H9 (cell line): ENCODE measurements around the gene C5orf15. TPM values are rescaled to one million over a fixed set of nuclear protein-coding genes. Genes with fewer than 3 reads are reported as not detected.

ENCODE experiments used
- DNase-seq: peaks from one replicate; pipeline ENCODE4 v3.0.0-alpha.2; 2017
- H2AFZ ChIP-seq: one replicate; pipeline ENCODE4 v1.6.1; 2013; ENCODE audit warnings: mild to moderate bottlenecking, low read length, control low read depth, moderate library complexity
- H2AK5ac ChIP-seq: 2 replicates; pipeline ENCODE4 v1.6.1; 2013; ENCODE audit warnings: low read length, control low read depth, mixed read lengths; ENCODE audit not compliant: insufficient read length
- H2BK120ac ChIP-seq: one replicate; pipeline ENCODE4 v1.6.1; 2013; ENCODE audit warnings: low read depth, mild to moderate bottlenecking, low read length, control low read depth, inconsistent platforms; ENCODE audit not compliant: poor library complexity, severe bottlenecking
- H2BK12ac ChIP-seq: 2 replicates; pipeline ENCODE4 v1.6.1; 2013; ENCODE audit warnings: low read length, control low read depth, mixed read lengths, low read depth; ENCODE audit not compliant: insufficient read length
- H2BK15ac ChIP-seq: 2 replicates; pipeline ENCODE4 v1.6.1; 2013; ENCODE audit warnings: low read depth, low read length, control low read depth
- H2BK20ac ChIP-seq: one replicate; pipeline ENCODE4 v1.6.1; 2013; ENCODE audit warnings: low read depth, mild to moderate bottlenecking, low read length, control low read depth, inconsistent platforms; ENCODE audit not compliant: poor library complexity, severe bottlenecking
- H2BK5ac ChIP-seq: 2 replicates; pipeline ENCODE4 v1.6.1; 2013; ENCODE audit warnings: low read length, control low read depth, mixed read lengths; ENCODE audit not compliant: insufficient read length
- H3K14ac ChIP-seq: 2 replicates; pipeline ENCODE4 v1.6.1; 2013; ENCODE audit warnings: low read length, control low read depth; ENCODE audit not compliant: insufficient read depth
- H3K18ac ChIP-seq: 2 replicates; pipeline ENCODE4 v1.6.1; 2013; ENCODE audit warnings: low read depth, mild to moderate bottlenecking, mixed read lengths, low read length, control low read depth; ENCODE audit not compliant: insufficient read length
- H3K23ac ChIP-seq: 2 replicates; pipeline ENCODE4 v1.6.1; 2013; ENCODE audit warnings: low read length, control low read depth, mixed read lengths, low read depth; ENCODE audit not compliant: insufficient read length
- H3K23me2 ChIP-seq: 2 replicates; pipeline ENCODE4 v1.6.1; 2013; ENCODE audit warnings: low read depth, mild to moderate bottlenecking, mixed read lengths, low read length, control low read depth; ENCODE audit not compliant: insufficient read length, poor library complexity, severe bottlenecking
- H3K27ac ChIP-seq: 2 replicates; pipeline ENCODE4 v1.5.1; 2013; ENCODE audit warnings: low read length, control low read depth, mixed read lengths, low read depth; ENCODE audit not compliant: insufficient read length
- H3K27me3 ChIP-seq: 2 replicates; pipeline ENCODE4 v1.6.1; 2013; ENCODE audit warnings: low read length, control low read depth, inconsistent platforms; ENCODE audit not compliant: insufficient read depth
- H3K4ac ChIP-seq: 2 replicates; pipeline ENCODE4 v1.6.1; 2013; ENCODE audit warnings: low read depth, mild to moderate bottlenecking, control low read depth, inconsistent platforms, low read length, moderate library complexity
- H3K4me1 ChIP-seq: 2 replicates; pipeline ENCODE4 v1.6.1; 2013; ENCODE audit warnings: low read length, control low read depth, inconsistent platforms; ENCODE audit not compliant: insufficient read depth
- H3K4me2 ChIP-seq: 2 replicates; pipeline ENCODE4 v1.6.1; 2013; ENCODE audit warnings: low read length, control low read depth, mixed read lengths; ENCODE audit not compliant: insufficient read length, insufficient read depth
- H3K56ac ChIP-seq: 2 replicates; pipeline ENCODE4 v1.6.1; 2013; ENCODE audit warnings: low read depth, mild to moderate bottlenecking, mixed read lengths, low read length, control low read depth; ENCODE audit not compliant: insufficient read length
- H3K79me1 ChIP-seq: 2 replicates; pipeline ENCODE4 v1.6.1; 2013; ENCODE audit warnings: low read depth, mild to moderate bottlenecking, moderate library complexity, low read length, control low read depth, inconsistent platforms; ENCODE audit not compliant: insufficient read depth, poor library complexity, severe bottlenecking
- H3K79me2 ChIP-seq: 2 replicates; pipeline ENCODE4 v1.6.1; 2013; ENCODE audit warnings: low read length, control low read depth, inconsistent platforms; ENCODE audit not compliant: insufficient read depth
- H3K9ac ChIP-seq: 2 replicates; pipeline ENCODE4 v1.6.1; 2013; ENCODE audit warnings: low read length, control low read depth, mixed read lengths; ENCODE audit not compliant: insufficient read length; ENCODE audit errors: extremely low read depth
- H3K9me3 ChIP-seq: one replicate; pipeline ENCODE4 v1.6.1; 2013; ENCODE audit warnings: low read depth, low read length, inconsistent platforms; ENCODE audit not compliant: control insufficient read depth
- H3T11ph ChIP-seq: one replicate; pipeline ENCODE4 v1.6.1; 2013; ENCODE audit warnings: mild to moderate bottlenecking, low read length, control low read depth, inconsistent platforms
- H4K20me1 ChIP-seq: one replicate; pipeline ENCODE4 v1.6.1; 2013; ENCODE audit not compliant: control insufficient read depth, insufficient read length, insufficient read depth
- H4K5ac ChIP-seq: 2 replicates; pipeline ENCODE4 v1.6.1; 2013; ENCODE audit warnings: low read depth, mild to moderate bottlenecking, mixed read lengths, low read length, control low read depth; ENCODE audit not compliant: insufficient read length
- H4K8ac ChIP-seq: replicated peaks from 2 replicates; pipeline ENCODE4 v1.6.1; 2013; ENCODE audit warnings: low read length, control low read depth, mixed read lengths, low read depth; ENCODE audit not compliant: insufficient read length
- H4K91ac ChIP-seq: 2 replicates; pipeline ENCODE4 v1.6.1; 2013; ENCODE audit warnings: low read depth, mild to moderate bottlenecking, moderate library complexity, mixed read lengths, low read length, control low read depth; ENCODE audit not compliant: insufficient read length
- H3K27ac Mint-ChIP-seq, 3 experiments: 2 replicates in 2 of 3; 3 replicates in 1 of 3; pipeline ENCODE4 v1.8.0; 2020 to 2021; ENCODE audit warnings: mixed read lengths in 3 of 3, mild to moderate bottlenecking in 1 of 3, moderate library complexity in 1 of 3
- H3K27me3 Mint-ChIP-seq: 2 replicates; pipeline ENCODE4 v1.8.0; 2021; ENCODE audit warnings: low read depth, mild to moderate bottlenecking, moderate library complexity, mixed read lengths
- H3K36me3 Mint-ChIP-seq, 3 experiments: 2 replicates in 2 of 3; 3 replicates in 1 of 3; pipeline ENCODE4 v1.8.0; 2020 to 2021; ENCODE audit warnings: low read depth in 3 of 3, mixed read lengths in 3 of 3; ENCODE audit not compliant: insufficient read depth in 1 of 3
- H3K4me1 Mint-ChIP-seq, 2 experiments: 2 replicates each; pipeline ENCODE4 v1.8.0; 2020; ENCODE audit warnings: mixed read lengths in 2 of 2
- H3K4me3 Mint-ChIP-seq, 2 experiments: 2 replicates in 1 of 2; 3 replicates in 1 of 2; pipeline ENCODE4 v1.8.0; 2020 to 2021; ENCODE audit warnings: mild to moderate bottlenecking in 2 of 2, mixed read lengths in 2 of 2, moderate library complexity in 1 of 2
- H3K9me3 Mint-ChIP-seq, 2 experiments: 2 replicates in 1 of 2; 3 replicates in 1 of 2; pipeline ENCODE4 v1.8.0; 2020; ENCODE audit warnings: mild to moderate bottlenecking in 2 of 2, mixed read lengths in 2 of 2, moderate library complexity in 1 of 2
- WGBS: extraction: QIAGEN DNeasy Blood & Tissue Kit; methylation state at CpG from one replicate; pipeline ENCODE4 v1.1.7; 2013; ENCODE audit warnings: missing lambda C conversion rate, low lambda C conversion rate, mixed read lengths; ENCODE audit not compliant: insufficient read length; ENCODE audit errors: extremely low coverage; 5-methylcytosine and 5-hydroxymethylcytosine counted together
- total RNA-seq: library from RNA; stranded (reverse); gene quantifications from 2 replicates; pipeline ENCODE4 v1.2.1, GENCODE V29; 2021
- TF ChIP-seq, protein P1 (sequence below): fragments of 200-600 bp; sonication (generic); conservative IDR thresholded peaks from 3 replicates; pipeline ENCODE4 v1.8.0; 2021; ENCODE audit warnings: antibody characterized with exemption, mild to moderate bottlenecking

The C5orf15 gene
- total RNA-seq, 1 experiment from 2014 or later = 33.4 TPM

- H3K79me1 ChIP-seq = no peaks in the 10 kb centered on the region
- Mint-ChIP-seq H3K4me1 (peaks cover 10 to 14% of the 10 kb centered on the region in 2 experiments), H3K27ac (no peak overlapping the region), H3K27me3 (no peaks in the 10 kb centered on the region; the same call in 1 of the 2 replicates), H3K4me3 (peak overlapping the region; percentile 99), H3K36me3 (peaks cover 0 to 10% (median 9%) of the 10 kb centered on the region in 3 experiments; a peak in 5 of 7 replicates), H3K9me3 (no peaks in the 10 kb centered on the region)
- no peaks in the 10 kb centered on the region for H4K20me1 ChIP-seq
- no peak for DNase-seq
- WGBS = no CpG with 5 or more reads among the region's 5 CpGs
- H3K9ac ChIP-seq = no peak overlapping the region
- no peak overlapping the region for H2BK20ac ChIP-seq
- H2AFZ ChIP-seq = no peak overlapping the region
- peaks cover 3% of the 10 kb centered on the region; the same call in 1 of the 2 replicates for H3K79me2 ChIP-seq
- no peak overlapping the region for H2BK120ac ChIP-seq
- H3K27me3 ChIP-seq = no peaks in the 10 kb centered on the region
- no peak overlapping the region for H3K4ac ChIP-seq
- no peak overlapping the region for H3K23ac ChIP-seq
- no peak overlapping the region for H4K8ac ChIP-seq
- no peak overlapping the region for H3K18ac ChIP-seq
- H2BK15ac ChIP-seq = no peak overlapping the region
- TF ChIP-seq, protein P1, sequence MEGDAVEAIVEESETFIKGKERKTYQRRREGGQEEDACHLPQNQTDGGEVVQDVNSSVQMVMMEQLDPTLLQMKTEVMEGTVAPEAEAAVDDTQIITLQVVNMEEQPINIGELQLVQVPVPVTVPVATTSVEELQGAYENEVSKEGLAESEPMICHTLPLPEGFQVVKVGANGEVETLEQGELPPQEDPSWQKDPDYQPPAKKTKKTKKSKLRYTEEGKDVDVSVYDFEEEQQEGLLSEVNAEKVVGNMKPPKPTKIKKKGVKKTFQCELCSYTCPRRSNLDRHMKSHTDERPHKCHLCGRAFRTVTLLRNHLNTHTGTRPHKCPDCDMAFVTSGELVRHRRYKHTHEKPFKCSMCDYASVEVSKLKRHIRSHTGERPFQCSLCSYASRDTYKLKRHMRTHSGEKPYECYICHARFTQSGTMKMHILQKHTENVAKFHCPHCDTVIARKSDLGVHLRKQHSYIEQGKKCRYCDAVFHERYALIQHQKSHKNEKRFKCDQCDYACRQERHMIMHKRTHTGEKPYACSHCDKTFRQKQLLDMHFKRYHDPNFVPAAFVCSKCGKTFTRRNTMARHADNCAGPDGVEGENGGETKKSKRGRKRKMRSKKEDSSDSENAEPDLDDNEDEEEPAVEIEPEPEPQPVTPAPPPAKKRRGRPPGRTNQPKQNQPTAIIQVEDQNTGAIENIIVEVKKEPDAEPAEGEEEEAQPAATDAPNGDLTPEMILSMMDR = no peak
- no peak overlapping the region for H2BK12ac ChIP-seq
- H3T11ph ChIP-seq = no peak overlapping the region
- no peak overlapping the region for H4K91ac ChIP-seq
- no peaks in the 10 kb centered on the region for H3K4me1 ChIP-seq
- H3K14ac ChIP-seq = no peak overlapping the region
- no peak overlapping the region for H3K27ac ChIP-seq
- no peak overlapping the region for H4K5ac ChIP-seq
- no peak overlapping the region for H3K56ac ChIP-seq
- H2AK5ac ChIP-seq = no peak overlapping the region
- H3K23me2 ChIP-seq = peaks cover 7% of the 10 kb centered on the region
- H2BK5ac ChIP-seq = no peak overlapping the region
- peak overlapping the region; percentile 96 for H3K4me2 ChIP-seq
- H3K9me3 ChIP-seq = no peaks in the 10 kb centered on the region
These were observed 1.3 kb downstream of the C5orf15 start for GRCh38 chr5:133967124-133967523.
